GM12873 (cell line): Measurements from ENCODE around the gene ANKHD1.

Experiments
- TF ChIP-seq, protein P1 (sequence below): IDR thresholded peaks from 2 replicates; pipeline ENCODE4 v1.5.1; 2012; ENCODE audit warnings: low read depth, mild to moderate bottlenecking, moderate library complexity, low read length, control low read depth; ENCODE audit not compliant: insufficient read depth; ENCODE audit errors: missing control alignments

Gene ANKHD1

DNA sequence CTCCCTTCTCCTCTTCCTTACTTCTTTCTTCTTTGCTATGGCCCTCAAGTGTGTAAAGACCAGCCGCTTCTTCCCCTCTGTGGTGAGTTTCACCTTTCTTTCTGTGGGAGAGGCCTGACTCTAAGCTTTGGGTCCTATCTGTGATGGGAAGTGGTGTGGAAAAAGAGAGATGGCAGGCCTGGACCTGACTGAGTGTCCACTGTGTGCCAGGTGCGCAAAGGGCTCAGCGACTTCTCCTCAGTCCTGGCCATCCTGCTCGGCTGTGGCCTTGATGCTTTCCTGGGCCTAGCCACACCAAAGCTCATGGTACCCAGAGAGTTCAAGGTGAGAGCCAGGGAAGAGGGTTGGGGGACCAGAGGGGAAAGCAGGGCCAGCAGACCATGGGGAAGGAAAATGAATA lies 35.7 kb upstream of the ANKHD1 start:
- TF ChIP-seq, protein P1, sequence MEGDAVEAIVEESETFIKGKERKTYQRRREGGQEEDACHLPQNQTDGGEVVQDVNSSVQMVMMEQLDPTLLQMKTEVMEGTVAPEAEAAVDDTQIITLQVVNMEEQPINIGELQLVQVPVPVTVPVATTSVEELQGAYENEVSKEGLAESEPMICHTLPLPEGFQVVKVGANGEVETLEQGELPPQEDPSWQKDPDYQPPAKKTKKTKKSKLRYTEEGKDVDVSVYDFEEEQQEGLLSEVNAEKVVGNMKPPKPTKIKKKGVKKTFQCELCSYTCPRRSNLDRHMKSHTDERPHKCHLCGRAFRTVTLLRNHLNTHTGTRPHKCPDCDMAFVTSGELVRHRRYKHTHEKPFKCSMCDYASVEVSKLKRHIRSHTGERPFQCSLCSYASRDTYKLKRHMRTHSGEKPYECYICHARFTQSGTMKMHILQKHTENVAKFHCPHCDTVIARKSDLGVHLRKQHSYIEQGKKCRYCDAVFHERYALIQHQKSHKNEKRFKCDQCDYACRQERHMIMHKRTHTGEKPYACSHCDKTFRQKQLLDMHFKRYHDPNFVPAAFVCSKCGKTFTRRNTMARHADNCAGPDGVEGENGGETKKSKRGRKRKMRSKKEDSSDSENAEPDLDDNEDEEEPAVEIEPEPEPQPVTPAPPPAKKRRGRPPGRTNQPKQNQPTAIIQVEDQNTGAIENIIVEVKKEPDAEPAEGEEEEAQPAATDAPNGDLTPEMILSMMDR, result no peak

DNA sequence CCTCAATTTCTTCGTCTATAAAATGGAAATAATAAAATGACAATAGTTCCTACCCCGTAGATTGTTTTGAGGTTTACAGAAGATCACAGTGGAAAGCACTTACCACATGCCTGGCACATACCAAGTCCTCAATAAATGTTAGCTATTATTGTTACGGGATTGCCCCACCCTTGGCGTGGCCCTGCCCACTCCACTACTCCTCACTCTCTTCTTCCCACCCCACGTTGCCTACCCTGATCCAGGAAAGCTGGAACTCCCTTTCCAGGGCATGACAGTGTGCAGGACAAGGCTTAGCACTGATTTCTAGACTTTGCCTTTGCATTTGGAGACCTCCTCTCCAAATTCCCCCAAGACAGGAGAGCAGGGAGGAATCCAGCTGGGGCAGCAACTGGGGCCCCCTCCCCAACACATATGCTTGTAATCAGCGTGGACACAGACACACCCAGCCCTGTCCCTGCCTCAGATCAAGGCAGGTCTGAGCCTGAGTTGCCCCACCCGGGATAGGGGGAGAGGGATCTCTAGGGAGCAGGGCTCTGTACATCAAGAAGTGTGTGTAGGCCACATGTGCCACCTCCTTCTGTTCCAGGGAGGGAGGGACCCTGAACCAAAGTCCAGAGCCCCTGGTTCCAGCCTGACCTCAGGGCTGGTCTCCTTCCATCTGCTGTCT lies 34.9 kb upstream of the ANKHD1 start:
- TF ChIP-seq, protein P1, result no peak

DNA sequence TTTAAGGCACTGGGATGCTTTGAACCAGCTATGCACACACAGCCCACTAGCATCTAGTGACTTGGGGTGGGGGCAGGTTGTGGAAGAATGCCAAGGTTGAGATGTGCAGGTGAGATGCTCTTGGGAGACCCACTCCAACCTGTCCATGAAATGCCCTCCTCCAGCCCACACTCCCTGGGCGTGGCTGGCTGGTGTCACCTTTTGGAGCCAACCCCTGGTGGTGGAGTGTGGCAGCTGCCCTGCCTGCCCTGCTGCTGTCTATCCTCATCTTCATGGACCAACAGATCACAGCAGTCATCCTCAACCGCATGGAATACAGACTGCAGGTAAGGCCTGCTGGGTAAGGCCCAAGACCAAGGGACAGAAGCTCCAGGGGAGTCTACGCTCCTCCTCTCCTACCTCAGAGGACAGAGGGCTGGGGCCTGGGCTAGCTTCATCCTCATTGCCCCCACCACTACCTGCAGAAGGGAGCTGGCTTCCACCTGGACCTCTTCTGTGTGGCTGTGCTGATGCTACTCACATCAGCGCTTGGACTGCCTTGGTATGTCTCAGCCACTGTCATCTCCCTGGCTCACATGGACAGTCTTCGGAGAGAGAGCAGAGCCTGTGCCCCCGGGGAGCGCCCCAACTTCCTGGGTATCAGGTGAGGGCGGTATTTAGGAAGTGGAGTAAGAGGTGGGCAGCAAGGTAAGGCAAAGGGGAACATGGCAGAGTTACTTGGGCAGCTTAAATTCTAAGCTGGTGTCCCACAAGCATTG lies 34.2 kb upstream of the ANKHD1 start:
- TF ChIP-seq, protein P1, result peak; percentile 32

DNA sequence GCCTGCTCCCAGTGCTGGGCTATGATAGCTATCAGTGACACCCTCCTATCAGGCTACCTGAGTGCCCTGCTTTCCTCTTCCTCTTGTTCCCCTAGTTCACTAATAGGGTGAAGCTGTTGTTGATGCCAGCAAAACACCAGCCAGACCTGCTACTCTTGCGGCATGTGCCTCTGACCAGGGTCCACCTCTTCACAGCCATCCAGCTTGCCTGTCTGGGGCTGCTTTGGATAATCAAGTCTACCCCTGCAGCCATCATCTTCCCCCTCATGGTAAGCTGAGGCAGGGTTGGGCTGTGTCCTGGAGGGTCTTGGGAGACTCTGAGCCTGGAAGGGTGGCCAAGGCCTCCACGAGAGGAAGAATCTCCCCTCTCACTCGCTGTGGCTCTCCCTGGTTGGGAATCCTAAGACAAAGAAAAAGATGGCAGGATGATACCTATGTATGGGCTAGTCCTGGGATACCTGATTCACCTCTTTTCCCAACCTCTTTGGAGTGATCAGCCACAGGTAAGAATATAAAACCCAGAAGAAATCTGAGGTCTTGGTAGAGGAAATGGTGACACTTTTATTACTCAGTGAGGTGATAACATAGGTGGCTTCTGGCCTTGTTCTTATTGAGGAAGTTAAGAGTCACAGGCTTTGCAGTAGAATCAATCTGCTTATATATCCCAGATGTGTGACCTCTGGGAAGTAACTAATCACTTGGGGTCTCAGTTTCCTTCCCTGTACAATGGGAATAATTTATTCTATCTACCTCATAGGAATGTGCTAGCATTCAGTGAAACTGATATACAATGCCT lies 30.1 kb upstream of the ANKHD1 start:
- TF ChIP-seq, protein P1, result no peak

DNA sequence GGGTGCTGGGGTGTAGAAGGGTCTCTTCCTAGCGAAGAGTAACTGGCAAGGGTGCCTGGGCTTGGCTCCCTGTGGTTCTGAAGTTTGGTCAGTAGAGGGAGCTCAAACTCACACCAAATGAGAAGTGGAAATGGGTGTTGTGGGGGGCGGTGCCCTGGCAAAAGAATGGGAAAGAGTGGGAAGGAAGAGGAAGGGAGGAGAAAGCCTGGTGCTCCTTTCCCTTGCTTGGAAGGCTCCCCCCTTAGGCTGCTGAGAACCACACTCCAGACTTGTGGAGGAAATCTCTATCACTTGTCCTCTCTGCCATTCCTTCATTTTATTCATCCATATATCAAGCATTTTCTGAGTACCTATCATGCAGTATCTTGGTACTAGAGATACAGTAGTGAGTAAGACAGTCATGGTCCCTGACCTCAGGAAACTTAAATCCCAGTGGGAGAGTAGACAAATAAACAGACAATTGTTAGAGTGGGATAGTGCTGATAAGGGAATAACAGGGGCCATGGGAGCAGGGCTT lies 28.6 kb upstream of the ANKHD1 start:
- TF ChIP-seq, protein P1, result peak; percentile 92

DNA sequence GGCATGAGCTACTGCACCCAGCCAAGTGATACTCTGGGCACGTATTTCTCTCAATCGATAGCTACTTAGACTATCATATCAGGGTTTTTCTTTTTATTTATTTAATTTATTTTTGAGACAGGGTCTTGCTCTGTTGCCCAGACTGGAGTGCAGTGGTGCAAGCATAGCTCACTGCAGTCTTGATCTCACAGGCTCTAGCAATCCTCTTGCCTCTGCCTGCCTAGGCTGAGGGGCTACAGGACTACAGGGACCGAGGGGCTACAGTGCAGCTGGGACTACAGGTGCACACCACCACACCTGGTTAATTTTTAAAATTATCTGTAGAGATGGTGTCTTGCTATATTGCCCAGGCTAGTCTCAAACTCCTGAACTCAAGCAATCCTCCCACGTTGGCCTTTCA lies 20.3 kb upstream of the ANKHD1 start:
- TF ChIP-seq, protein P1, result no peak

DNA sequence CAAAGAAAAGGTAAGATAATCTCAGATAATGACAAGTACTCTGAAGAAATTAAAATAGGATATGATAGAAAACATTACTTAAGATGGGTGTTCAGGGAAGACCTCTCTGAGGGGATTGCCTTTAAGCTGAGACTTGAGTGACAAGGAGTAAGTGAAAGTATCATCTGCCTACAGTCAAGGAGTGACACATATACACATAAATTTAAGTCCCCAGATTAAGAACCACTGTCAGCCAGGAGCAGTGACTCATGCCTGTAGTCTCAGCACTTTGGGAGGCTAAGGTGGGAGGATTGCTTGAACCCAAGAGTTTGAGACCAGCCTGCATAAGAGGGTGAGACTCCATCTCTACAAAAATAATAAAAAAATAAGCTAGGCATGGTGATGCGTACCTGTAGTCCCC lies 19.7 kb upstream of the ANKHD1 start:
- TF ChIP-seq, protein P1, result no peak
